Measurements from ENCODE around the gene ECI1. TPM values are rescaled to one million over a fixed set of nuclear protein-coding genes. Genes with fewer than 3 reads are reported as not detected.

Gene ECI1, protein sequence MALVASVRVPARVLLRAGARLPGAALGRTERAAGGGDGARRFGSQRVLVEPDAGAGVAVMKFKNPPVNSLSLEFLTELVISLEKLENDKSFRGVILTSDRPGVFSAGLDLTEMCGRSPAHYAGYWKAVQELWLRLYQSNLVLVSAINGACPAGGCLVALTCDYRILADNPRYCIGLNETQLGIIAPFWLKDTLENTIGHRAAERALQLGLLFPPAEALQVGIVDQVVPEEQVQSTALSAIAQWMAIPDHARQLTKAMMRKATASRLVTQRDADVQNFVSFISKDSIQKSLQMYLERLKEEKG
- total RNA-seq (10 to 100 TPM; 10.1 to 12.5 TPM), total RNA-seq (8.9 to 36.6 (median 17.6) reads per million in 172 experiments)
- polyA plus RNA-seq (2013, experiment 1 of 2): 22.5 TPM
- 21.2 TPM for polyA plus RNA-seq (2013, experiment 2 of 2)

DNA sequence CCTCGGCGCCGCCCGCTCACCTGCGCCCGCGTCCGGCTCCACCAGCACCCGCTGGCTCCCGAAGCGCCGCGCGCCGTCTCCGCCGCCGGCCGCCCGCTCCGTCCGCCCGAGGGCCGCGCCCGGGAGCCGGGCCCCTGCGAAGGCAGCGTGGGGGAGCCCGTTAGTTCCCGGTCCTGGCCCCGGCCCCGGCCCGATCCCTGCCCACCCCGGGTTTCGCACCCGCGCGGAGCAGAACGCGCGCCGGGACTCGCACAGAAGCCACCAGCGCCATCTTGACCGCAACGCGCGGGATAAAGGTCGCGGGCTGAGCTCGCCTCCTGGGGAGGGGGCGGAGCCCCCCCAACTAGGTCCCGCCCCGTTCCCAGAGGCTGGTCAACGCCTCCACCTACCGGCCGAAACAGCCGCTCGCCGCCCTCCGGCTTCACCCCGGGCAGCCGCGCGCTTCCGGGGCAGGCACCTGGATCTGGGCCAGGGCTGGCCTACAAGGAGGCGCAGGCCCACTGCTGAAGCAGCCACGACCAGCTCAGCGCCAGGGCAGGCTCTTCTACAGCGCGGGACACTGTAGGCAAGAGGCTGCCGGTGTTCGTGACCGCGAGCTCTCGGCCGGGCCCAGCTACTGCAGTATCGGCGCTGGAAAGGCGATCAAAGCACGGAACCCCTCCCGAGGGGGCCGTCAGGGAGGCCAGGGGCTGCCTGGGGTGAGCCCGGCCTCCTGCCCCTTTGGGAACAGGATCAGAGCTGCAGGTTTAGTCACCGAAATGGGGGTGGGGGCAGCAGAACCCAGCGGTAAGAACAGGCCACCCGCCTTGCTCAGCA, at the start of gene ECI1:
Gene ECI1 (minus strand): TSS at position 292 of the 816 bp plus-strand sequence. CDS start 21 bp downstream, at position 271.
- peak within 1 kb of the TSS; percentile 92 for H3K4me3 Mint-ChIP-seq
- peak within 1 kb of the TSS; percentile 66 for H3K4me3 ChIP-seq (ENCODE audit: low read length)
- TF ChIP-seq, protein P1, sequence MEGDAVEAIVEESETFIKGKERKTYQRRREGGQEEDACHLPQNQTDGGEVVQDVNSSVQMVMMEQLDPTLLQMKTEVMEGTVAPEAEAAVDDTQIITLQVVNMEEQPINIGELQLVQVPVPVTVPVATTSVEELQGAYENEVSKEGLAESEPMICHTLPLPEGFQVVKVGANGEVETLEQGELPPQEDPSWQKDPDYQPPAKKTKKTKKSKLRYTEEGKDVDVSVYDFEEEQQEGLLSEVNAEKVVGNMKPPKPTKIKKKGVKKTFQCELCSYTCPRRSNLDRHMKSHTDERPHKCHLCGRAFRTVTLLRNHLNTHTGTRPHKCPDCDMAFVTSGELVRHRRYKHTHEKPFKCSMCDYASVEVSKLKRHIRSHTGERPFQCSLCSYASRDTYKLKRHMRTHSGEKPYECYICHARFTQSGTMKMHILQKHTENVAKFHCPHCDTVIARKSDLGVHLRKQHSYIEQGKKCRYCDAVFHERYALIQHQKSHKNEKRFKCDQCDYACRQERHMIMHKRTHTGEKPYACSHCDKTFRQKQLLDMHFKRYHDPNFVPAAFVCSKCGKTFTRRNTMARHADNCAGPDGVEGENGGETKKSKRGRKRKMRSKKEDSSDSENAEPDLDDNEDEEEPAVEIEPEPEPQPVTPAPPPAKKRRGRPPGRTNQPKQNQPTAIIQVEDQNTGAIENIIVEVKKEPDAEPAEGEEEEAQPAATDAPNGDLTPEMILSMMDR (IDR thresholded peaks at IDR 0.05): peak; percentile 44
- peaks cover 19% of the 10 kb centered on the region for H3K4me1 ChIP-seq (ENCODE audit: insufficient read depth, low read length)
- H3K27me3 Mint-ChIP-seq: no peaks in the 10 kb centered on the region
- no peaks in the 10 kb centered on the region for H3K9me3 ChIP-seq (ENCODE audit: control insufficient read depth in 1 of 2, insufficient read depth in 1 of 2, low read length in 2 of 2)
- ATAC-seq (ENCODE audit: poor library complexity): peak; percentile 68
- DNase-seq: peak; percentile 54 to 92 (median 75)
- H3K36me3 ChIP-seq (ENCODE audit: insufficient read depth, low read length): peaks cover 21% of the 10 kb centered on the region
- no peaks in the 10 kb centered on the region for H3K27me3 ChIP-seq (ENCODE audit: control insufficient read depth in 1 of 2, insufficient read depth in 2 of 2, low read length in 2 of 2)
- peaks cover 11% of the 10 kb centered on the region for H3K4me1 Mint-ChIP-seq (ENCODE audit: low read depth)
- no peaks in the 10 kb centered on the region for H3K9me3 Mint-ChIP-seq
- peak within 1 kb of the TSS; percentile 93 for H3K27ac Mint-ChIP-seq
- CTCF ChIA-PET: interaction anchor here (1.0 to 1.8 kb wide), 3 partner anchors 11 to 57 kb away, joined by 4 to 8 read pairs (median 5); partner anchors contain the start of gene PGP
- H3K27ac ChIP-seq (ENCODE audit: low read depth in 1 of 2, low read length in 2 of 2): peak within 1 kb of the TSS; percentile 53 to 80
- H3K36me3 Mint-ChIP-seq (ENCODE audit: low read depth): peaks cover 48% of the 10 kb centered on the region
- intact Hi-C loops (cut with DNase I, micrococcal nuclease): loop anchor here (2.0 to 10.0 kb wide), 5 partner anchors 17 to 227 kb away; partner anchors contain the start of genes MLST8 (in 2 of the 2), NHERF2 (in 1 of the 2) and RNPS1 (in 1 of the 2)
- POLR2A ChIA-PET: interaction anchor here (0.8 to 3.0 kb wide), 15 partner anchors 12 to 631 kb away, joined by 3 to 18 read pairs (median 5); partner anchors contain the start of genes ABCA3, AMDHD2, ATP6V0C and FLYWCH2

DNA sequence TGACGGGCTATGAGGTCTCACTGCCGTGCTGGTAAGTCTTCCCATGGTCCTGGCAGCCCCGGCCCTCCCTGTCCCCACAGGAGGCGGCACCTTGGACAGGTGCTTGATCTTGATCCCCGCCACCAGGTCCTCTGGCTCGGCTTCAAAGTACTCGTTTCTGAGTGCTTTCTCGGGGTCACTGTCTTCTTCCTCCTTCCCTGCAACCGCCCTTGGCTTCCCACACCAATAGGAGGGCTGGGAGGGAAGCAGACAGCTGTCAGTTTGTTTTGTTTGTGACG, 48.5 kb upstream of the ECI1 start:
- POLR2A ChIA-PET: no interaction called here
- H3K27ac Mint-ChIP-seq: no peak overlapping the region
- ATAC-seq (ENCODE audit: poor library complexity): no peak

More for the DNA sequence above, 48.5 kb upstream of the ECI1 start:
- peaks cover 7% of the 10 kb centered on the region for H3K36me3 Mint-ChIP-seq (ENCODE audit: low read depth)
- Histone ChIP-seq H3K4me3 (ENCODE audit: low read length) (no peak overlapping the region), H3K27ac (ENCODE audit: low read depth in 1 of 2, low read length in 2 of 2) (no peak overlapping the region), H3K27me3 (ENCODE audit: control insufficient read depth in 1 of 2, insufficient read depth in 2 of 2, low read length in 2 of 2) (no peaks in the 10 kb centered on the region), H3K4me1 (ENCODE audit: insufficient read depth, low read length) (peaks cover 3% of the 10 kb centered on the region), H3K36me3 (ENCODE audit: insufficient read depth, low read length) (peaks cover 2% of the 10 kb centered on the region), H3K9me3 (ENCODE audit: control insufficient read depth in 1 of 2, insufficient read depth in 1 of 2, low read length in 2 of 2) (no peaks in the 10 kb centered on the region)
- CTCF ChIA-PET: no interaction called here
- H3K4me3 Mint-ChIP-seq: no peak overlapping the region
- TF ChIP-seq, protein P1 (IDR thresholded peaks at IDR 0.05): no peak
- no peak for DNase-seq
- no peaks in the 10 kb centered on the region for H3K27me3 Mint-ChIP-seq
- H3K9me3 Mint-ChIP-seq: no peaks in the 10 kb centered on the region
- intact Hi-C loops (cut with DNase I, micrococcal nuclease): no loop called here
- H3K4me1 Mint-ChIP-seq (ENCODE audit: low read depth): no peaks in the 10 kb centered on the region

Measured in CD4-positive, alpha-beta T cell (primary cell).